NCI-H82 (cell line): ENCODE results near the gene GOLGA6C.
"Not testable (repeated sequence)": the region's sequence is repeated elsewhere in the genome, so short reads cannot be mapped to it uniquely, and the experiment has no call there.

Source experiments
- DNase-seq: peaks from one replicate; lab custom pipeline; 2025; lab: John Stamatoyannopoulos, UW

The GOLGA6C gene

GRCh38 chr15:75227112-75227511 lies 31.0 kb upstream of the GOLGA6C start:
- not testable (repeated sequence) for DNase-seq

GRCh38 chr15:75227663-75228280 lies 30.4 kb upstream of the GOLGA6C start:
- DNase-seq: no peak

GRCh38 chr15:75228787-75229186 lies 29.3 kb upstream of the GOLGA6C start:
- no peak for DNase-seq

- DNase-seq: no peak
Observed at GRCh38 chr15:75229191-75230015, 28.7 kb upstream of the GOLGA6C start.

- DNase-seq: no peak
Observed at GRCh38 chr15:75230016-75230343, 28.2 kb upstream of the GOLGA6C start.

- DNase-seq: no peak
Observed at GRCh38 chr15:75230551-75231371, 27.4 kb upstream of the GOLGA6C start.

- no peak for DNase-seq
Observed at GRCh38 chr15:75231836-75232235, 26.3 kb upstream of the GOLGA6C start.

- no peak for DNase-seq
Observed at GRCh38 chr15:75232252-75232813, 25.8 kb upstream of the GOLGA6C start.

- no peak for DNase-seq
Observed at GRCh38 chr15:75232826-75233503, 25.2 kb upstream of the GOLGA6C start.

- DNase-seq: no peak
Observed at GRCh38 chr15:75233504-75234190, 24.5 kb upstream of the GOLGA6C start.

- no peak for DNase-seq
Observed at GRCh38 chr15:75234191-75234810, 23.8 kb upstream of the GOLGA6C start.

- no peak for DNase-seq
Observed at GRCh38 chr15:75235051-75235673, 23.0 kb upstream of the GOLGA6C start.

- no peak for DNase-seq
Observed at GRCh38 chr15:75235760-75236729, 22.1 kb upstream of the GOLGA6C start.

- no peak for DNase-seq
Observed at GRCh38 chr15:75237316-75237982, 20.7 kb upstream of the GOLGA6C start.

GRCh38 chr15:75238150-75238549 lies 20.0 kb upstream of the GOLGA6C start:
- DNase-seq: no peak

- not testable (repeated sequence) for DNase-seq
Observed at GRCh38 chr15:75245741-75246140, 12.4 kb upstream of the GOLGA6C start.

- DNase-seq: not testable (repeated sequence)
Observed at GRCh38 chr15:75248991-75249390, 9.1 kb upstream of the GOLGA6C start.

- DNase-seq: no peak
Observed at GRCh38 chr15:75249726-75250125, 8.4 kb upstream of the GOLGA6C start.

- DNase-seq: not testable (repeated sequence)
Observed at GRCh38 chr15:75251343-75251742, 6.8 kb upstream of the GOLGA6C start.
